ENCODE measurements around the gene DPYSL3. TPM values are rescaled to one million over a fixed set of nuclear protein-coding genes. Genes with fewer than 3 reads are reported as not detected.
A peak's percentile ranks its signal among the peaks of the same experiment; 100 is the strongest.
"Not testable (repeated sequence)": the region's sequence is repeated elsewhere in the genome, so short reads cannot be mapped to it uniquely, and the experiment has no call there.

DPYSL3 gene
- total RNA-seq, 1 donor = 157 TPM

DNA sequence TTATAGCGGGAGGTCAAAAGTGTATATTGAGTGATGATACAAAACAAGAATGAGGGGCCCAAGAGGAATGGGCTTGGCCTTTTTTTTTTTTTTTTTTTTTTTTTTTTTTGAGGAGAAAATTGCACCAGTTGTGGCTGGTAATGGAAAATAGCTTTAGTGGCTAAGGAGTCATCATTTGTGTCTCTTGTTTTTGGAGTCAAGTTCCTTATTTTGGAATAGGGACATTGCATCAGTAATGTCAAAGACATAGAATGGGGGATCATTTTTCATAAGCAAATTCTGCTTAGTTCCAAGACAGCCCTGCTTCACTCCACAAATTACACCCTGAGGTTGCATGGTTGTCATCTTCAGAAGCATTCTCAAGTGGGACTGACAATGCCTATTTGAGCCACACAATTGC is 137.7 kb downstream of the DPYSL3 start:
- H3K4me3 ChIP-seq (ENCODE audit: low read depth, low read length) = no peak overlapping the region
- TF ChIP-seq, protein P1, sequence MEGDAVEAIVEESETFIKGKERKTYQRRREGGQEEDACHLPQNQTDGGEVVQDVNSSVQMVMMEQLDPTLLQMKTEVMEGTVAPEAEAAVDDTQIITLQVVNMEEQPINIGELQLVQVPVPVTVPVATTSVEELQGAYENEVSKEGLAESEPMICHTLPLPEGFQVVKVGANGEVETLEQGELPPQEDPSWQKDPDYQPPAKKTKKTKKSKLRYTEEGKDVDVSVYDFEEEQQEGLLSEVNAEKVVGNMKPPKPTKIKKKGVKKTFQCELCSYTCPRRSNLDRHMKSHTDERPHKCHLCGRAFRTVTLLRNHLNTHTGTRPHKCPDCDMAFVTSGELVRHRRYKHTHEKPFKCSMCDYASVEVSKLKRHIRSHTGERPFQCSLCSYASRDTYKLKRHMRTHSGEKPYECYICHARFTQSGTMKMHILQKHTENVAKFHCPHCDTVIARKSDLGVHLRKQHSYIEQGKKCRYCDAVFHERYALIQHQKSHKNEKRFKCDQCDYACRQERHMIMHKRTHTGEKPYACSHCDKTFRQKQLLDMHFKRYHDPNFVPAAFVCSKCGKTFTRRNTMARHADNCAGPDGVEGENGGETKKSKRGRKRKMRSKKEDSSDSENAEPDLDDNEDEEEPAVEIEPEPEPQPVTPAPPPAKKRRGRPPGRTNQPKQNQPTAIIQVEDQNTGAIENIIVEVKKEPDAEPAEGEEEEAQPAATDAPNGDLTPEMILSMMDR (IDR thresholded peaks at IDR 0.05; ENCODE audit: insufficient read depth, low read length) = no peak
- DNase-seq (ENCODE audit: low read depth) = no peak

DNA sequence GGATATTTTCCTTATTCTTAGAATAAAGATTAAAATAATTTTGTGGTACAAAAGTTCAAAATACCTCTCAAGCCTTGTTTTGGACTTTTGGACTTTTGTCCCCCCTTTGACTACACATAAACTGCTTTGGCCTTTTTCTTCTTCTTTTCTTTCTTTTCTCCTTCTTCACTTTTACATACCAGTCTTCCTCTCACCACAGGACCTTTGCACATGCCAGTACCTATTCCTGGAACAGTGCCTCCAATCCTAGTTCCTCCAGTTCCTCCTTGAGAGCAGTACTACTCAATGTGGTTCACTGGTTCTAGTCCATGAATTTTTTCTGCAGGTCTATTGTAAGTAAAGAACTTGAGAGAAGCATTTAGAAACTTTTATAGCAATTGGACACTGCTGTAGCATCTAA is 138.6 kb downstream of the DPYSL3 start:
- H3K4me3 ChIP-seq (ENCODE audit: low read depth, low read length) = no peak overlapping the region
- TF ChIP-seq, protein P1 (IDR thresholded peaks at IDR 0.05; ENCODE audit: insufficient read depth, low read length) = no peak
- DNase-seq (ENCODE audit: low read depth) = no peak

DNA sequence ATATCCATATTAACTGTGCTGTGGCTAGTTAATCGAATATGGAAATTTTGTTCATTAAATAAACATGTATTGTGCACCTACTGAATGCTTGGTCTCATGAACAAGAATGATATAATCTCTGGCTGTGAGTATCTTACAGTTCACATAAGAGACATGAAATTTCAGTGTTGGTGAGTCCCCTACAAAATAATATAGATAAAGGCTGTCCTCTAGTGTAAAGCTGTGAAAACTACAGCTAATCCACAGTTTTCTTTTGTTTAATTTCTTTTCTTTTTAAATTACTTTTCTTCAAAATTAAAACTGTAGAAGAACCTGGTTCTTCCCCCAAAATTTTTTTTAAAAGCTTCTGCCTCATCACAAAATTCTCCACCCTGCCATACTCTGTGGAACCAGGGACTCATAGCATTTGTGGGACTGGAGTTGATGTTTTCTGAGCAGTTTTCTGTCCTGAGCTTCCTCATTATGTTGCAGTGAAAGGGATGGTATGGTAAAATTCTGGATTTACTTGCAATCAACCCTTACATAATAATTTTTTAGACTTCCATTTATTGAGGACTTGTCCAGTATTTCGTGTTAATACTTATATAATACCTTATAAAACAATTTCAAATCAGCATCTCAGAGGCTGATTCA is 140.0 kb downstream of the DPYSL3 start:
- TF ChIP-seq, protein P1 (IDR thresholded peaks at IDR 0.05; ENCODE audit: insufficient read depth, low read length) = peak; percentile 69
- DNase-seq (ENCODE audit: low read depth) = peak; percentile 60

DNA sequence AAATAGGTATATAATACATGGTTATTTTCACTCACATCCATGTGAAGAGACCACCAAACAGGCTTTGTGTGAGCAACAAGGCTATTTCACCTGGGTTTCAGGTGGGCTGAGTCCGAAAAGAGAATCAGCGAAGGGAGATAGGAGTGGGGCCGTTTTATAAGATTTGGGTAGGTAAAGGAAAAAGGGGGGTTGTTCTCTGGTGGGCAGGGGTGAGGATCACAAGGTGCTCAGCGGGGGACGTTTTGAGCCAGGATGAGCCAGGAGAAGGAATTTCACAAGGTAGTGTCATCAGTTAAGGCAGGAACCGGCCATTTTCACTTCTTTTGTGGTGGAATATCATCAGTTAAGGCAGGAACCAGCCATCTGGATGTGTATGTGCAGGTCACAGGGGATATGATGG is 142.5 kb downstream of the DPYSL3 start:
- not testable (repeated sequence) for DNase-seq (ENCODE audit: low read depth); H3K4me3 ChIP-seq (ENCODE audit: low read depth, low read length)

More for the DNA sequence above, 140.0 kb downstream of the DPYSL3 start:
- H3K4me3 ChIP-seq (ENCODE audit: low read depth, low read length) = no peak overlapping the region

GRCh38 chr5:147361441-147362175 is 148.3 kb downstream of the DPYSL3 start:
- TF ChIP-seq, protein P1 (IDR thresholded peaks at IDR 0.05; ENCODE audit: insufficient read depth, low read length) = no peak
- no peak for DNase-seq (ENCODE audit: low read depth)
- H3K4me3 ChIP-seq (ENCODE audit: low read depth, low read length) = no peak overlapping the region

DNA sequence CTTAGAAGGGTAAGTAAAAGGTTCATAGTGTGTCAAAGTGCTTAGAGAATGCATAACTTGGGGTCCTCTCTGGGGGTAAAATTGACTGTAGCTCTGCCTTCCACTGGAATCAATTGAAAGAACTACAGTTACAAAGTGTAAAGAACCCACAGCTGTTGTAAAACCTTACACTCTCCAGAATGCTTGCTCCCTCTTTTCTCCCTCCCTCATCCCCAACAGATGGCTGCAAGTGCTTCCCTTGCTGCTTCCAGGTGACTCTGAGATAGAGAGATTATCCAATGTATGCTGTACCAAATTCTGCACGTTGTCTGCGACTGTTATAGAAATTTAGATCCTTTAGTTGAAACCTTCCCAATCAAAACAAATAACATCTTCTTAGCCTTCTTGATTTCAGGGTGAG is 149.1 kb downstream of the DPYSL3 start:
- TF ChIP-seq, protein P1 (IDR thresholded peaks at IDR 0.05; ENCODE audit: insufficient read depth, low read length) = no peak
- no peak for DNase-seq (ENCODE audit: low read depth)
- no peak overlapping the region for H3K4me3 ChIP-seq (ENCODE audit: low read depth, low read length)

- H3K4me3 ChIP-seq (ENCODE audit: low read depth, low read length) = no peak overlapping the region
- no peak for DNase-seq (ENCODE audit: low read depth)
- TF ChIP-seq, protein P1 (IDR thresholded peaks at IDR 0.05; ENCODE audit: insufficient read depth, low read length) = no peak
Observed at GRCh38 chr5:147359581-147359980, 150.3 kb downstream of the DPYSL3 start.

Measured in fibroblast of the aortic adventitia (primary cell).